ENCODE measurements around the gene TCF25.

GRCh38 chr16:89936034-89936433, 62.6 kb downstream of the TCF25 start:
- TF ChIP-seq CTCF (IDR thresholded peaks at IDR 0.05), result no peak
- no peak for TF ChIP-seq POLR2A (IDR thresholded peaks at IDR 0.05)

Data from body of pancreas (tissue), 4 donors.